ENCODE measurements around the gene ZPLD1.

Gene ZPLD1

DNA sequence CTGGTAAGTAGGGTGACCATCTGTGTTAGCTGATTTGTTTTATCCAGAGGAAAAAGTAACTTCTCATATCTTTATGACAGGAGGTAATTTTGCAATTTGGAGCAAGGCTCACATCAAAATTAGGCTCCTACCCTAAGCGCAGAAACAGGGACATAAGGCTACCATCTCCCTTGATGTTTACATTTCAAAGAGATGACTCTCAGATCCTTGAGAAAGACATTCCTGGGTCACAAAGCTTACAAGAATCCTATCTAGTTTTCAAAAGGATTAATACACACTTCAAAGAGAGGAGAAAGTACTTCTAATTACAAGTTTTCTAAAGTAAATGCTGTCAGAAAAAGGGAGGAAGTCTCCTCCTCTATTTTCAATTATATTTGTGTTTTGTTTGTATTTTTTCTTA lies 7.0 kb downstream of the ZPLD1 start:
- Histone ChIP-seq H3K4me2 (no peak overlapping the region), H3K27me3 (ENCODE audit: insufficient read depth, low read depth) (no peaks in the 10 kb centered on the region), H2AFZ (ENCODE audit: low read depth) (no peak overlapping the region), H3K4me3 (IDR thresholded peaks at IDR 0.05; ENCODE audit: insufficient read depth, low read depth, low read length) (no peak overlapping the region), H3K36me3 (ENCODE audit: insufficient read depth) (no peaks in the 10 kb centered on the region), H4K20me1 (ENCODE audit: insufficient read depth) (no peaks in the 10 kb centered on the region), H3K27ac (no peak overlapping the region), H3K9ac (no peak overlapping the region), H3K4me1 (ENCODE audit: low read depth, poor library complexity, severe bottlenecking) (no peaks in the 10 kb centered on the region), H3K79me2 (ENCODE audit: insufficient read depth, low read depth) (no peaks in the 10 kb centered on the region)
- TF ChIP-seq, protein P1, sequence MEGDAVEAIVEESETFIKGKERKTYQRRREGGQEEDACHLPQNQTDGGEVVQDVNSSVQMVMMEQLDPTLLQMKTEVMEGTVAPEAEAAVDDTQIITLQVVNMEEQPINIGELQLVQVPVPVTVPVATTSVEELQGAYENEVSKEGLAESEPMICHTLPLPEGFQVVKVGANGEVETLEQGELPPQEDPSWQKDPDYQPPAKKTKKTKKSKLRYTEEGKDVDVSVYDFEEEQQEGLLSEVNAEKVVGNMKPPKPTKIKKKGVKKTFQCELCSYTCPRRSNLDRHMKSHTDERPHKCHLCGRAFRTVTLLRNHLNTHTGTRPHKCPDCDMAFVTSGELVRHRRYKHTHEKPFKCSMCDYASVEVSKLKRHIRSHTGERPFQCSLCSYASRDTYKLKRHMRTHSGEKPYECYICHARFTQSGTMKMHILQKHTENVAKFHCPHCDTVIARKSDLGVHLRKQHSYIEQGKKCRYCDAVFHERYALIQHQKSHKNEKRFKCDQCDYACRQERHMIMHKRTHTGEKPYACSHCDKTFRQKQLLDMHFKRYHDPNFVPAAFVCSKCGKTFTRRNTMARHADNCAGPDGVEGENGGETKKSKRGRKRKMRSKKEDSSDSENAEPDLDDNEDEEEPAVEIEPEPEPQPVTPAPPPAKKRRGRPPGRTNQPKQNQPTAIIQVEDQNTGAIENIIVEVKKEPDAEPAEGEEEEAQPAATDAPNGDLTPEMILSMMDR (conservative IDR thresholded peaks at IDR 0.05; ENCODE audit: low read depth, low read length): no peak

DNA sequence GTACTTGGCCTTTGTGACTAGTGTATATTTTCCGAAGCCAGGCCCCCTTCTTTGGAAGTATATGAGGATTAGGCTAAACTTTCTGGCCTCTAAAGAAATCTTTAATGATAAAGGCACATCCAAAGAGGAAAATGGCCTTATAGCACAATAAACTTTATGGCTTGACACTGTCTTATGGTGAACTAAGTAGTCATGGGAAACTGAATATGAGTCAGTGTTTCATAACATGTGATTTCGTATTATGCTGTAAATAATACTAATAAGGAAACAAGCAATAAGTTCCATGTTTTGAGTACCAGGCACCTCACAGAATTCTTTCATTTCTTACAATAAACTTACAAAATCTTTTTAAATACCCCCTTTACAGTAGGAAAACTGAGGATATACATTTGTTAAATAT lies 8.2 kb downstream of the ZPLD1 start:
- no peak overlapping the region for H3K9ac ChIP-seq
- H2AFZ ChIP-seq (ENCODE audit: low read depth): no peak overlapping the region
- no peaks in the 10 kb centered on the region for H4K20me1 ChIP-seq (ENCODE audit: insufficient read depth)
- H3K4me3 ChIP-seq (IDR thresholded peaks at IDR 0.05; ENCODE audit: insufficient read depth, low read depth, low read length): no peak overlapping the region
- TF ChIP-seq, protein P1 (conservative IDR thresholded peaks at IDR 0.05; ENCODE audit: low read depth, low read length): no peak
- H3K79me2 ChIP-seq (ENCODE audit: insufficient read depth, low read depth): no peaks in the 10 kb centered on the region
- no peaks in the 10 kb centered on the region for H3K4me1 ChIP-seq (ENCODE audit: low read depth, poor library complexity, severe bottlenecking)
- H3K27me3 ChIP-seq (ENCODE audit: insufficient read depth, low read depth): no peaks in the 10 kb centered on the region
- no peak overlapping the region for H3K4me2 ChIP-seq
- no peak overlapping the region for H3K27ac ChIP-seq
- H3K36me3 ChIP-seq (ENCODE audit: insufficient read depth): no peaks in the 10 kb centered on the region

DNA sequence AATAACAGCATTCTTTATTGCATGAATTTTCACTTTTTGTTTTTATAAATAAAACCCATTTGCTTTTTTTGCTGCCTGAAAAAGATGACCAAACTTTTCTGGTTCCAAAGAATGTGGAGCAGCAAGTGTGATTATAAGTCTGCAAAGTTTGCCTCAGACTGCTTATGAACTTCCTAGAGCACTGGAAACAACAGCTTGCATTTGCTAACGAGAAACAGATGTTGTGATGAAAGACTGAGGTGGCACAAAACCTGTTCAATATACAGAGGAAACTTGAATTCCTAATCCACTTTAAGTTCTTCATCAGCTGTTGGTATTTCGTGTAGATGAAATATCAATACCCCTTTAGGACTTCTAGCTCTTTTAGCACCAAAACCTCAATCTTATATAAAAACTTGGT lies 9.3 kb downstream of the ZPLD1 start:
- H3K36me3 ChIP-seq (ENCODE audit: insufficient read depth): no peaks in the 10 kb centered on the region
- no peaks in the 10 kb centered on the region for H3K27me3 ChIP-seq (ENCODE audit: insufficient read depth, low read depth)
- no peak overlapping the region for H3K4me2 ChIP-seq
- no peak overlapping the region for H3K9ac ChIP-seq
- no peak overlapping the region for H2AFZ ChIP-seq (ENCODE audit: low read depth)
- no peaks in the 10 kb centered on the region for H4K20me1 ChIP-seq (ENCODE audit: insufficient read depth)
- H3K79me2 ChIP-seq (ENCODE audit: insufficient read depth, low read depth): no peaks in the 10 kb centered on the region
- peaks cover 9% of the 10 kb centered on the region for H3K4me1 ChIP-seq (ENCODE audit: low read depth, poor library complexity, severe bottlenecking)
- TF ChIP-seq, protein P1 (conservative IDR thresholded peaks at IDR 0.05; ENCODE audit: low read depth, low read length): no peak
- no peak overlapping the region for H3K4me3 ChIP-seq (IDR thresholded peaks at IDR 0.05; ENCODE audit: insufficient read depth, low read depth, low read length)
- no peak overlapping the region for H3K27ac ChIP-seq

DNA sequence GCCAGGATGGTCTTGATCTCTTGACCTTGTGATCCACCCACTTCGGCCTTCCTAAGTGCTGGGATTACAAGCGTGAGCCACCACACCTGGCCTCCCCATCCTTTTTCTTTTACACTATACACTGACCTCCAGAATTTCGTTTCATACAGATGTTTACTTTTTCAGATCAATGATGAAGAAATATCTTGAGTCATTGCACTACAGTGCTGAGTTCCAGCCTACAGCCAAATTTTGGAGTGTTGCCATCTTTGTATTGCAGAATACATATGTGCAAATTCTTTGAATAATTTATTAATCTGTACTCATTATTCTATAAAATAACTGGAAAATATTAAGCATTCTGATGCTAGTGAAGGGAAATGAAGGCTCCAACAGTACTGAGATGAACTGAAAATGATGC lies 12.5 kb downstream of the ZPLD1 start:
- no peak overlapping the region for H3K27ac ChIP-seq
- no peaks in the 10 kb centered on the region for H3K79me2 ChIP-seq (ENCODE audit: insufficient read depth, low read depth)

More for the DNA sequence above, 12.5 kb downstream of the ZPLD1 start:
- TF ChIP-seq, protein P1 (conservative IDR thresholded peaks at IDR 0.05; ENCODE audit: low read depth, low read length): no peak
- no peak overlapping the region for H2AFZ ChIP-seq (ENCODE audit: low read depth)
- no peak overlapping the region for H3K4me2 ChIP-seq
- H3K27me3 ChIP-seq (ENCODE audit: insufficient read depth, low read depth): no peaks in the 10 kb centered on the region
- no peak overlapping the region for H3K9ac ChIP-seq
- peaks cover 17% of the 10 kb centered on the region for H3K4me1 ChIP-seq (ENCODE audit: low read depth, poor library complexity, severe bottlenecking)
- no peak overlapping the region for H3K4me3 ChIP-seq (IDR thresholded peaks at IDR 0.05; ENCODE audit: insufficient read depth, low read depth, low read length)
- no peaks in the 10 kb centered on the region for H4K20me1 ChIP-seq (ENCODE audit: insufficient read depth)
- H3K36me3 ChIP-seq (ENCODE audit: insufficient read depth): no peaks in the 10 kb centered on the region
